ENCODE data around the gene TNC.
A peak's percentile ranks its signal among the peaks of the same experiment; 100 is the strongest.

The TNC gene

DNA sequence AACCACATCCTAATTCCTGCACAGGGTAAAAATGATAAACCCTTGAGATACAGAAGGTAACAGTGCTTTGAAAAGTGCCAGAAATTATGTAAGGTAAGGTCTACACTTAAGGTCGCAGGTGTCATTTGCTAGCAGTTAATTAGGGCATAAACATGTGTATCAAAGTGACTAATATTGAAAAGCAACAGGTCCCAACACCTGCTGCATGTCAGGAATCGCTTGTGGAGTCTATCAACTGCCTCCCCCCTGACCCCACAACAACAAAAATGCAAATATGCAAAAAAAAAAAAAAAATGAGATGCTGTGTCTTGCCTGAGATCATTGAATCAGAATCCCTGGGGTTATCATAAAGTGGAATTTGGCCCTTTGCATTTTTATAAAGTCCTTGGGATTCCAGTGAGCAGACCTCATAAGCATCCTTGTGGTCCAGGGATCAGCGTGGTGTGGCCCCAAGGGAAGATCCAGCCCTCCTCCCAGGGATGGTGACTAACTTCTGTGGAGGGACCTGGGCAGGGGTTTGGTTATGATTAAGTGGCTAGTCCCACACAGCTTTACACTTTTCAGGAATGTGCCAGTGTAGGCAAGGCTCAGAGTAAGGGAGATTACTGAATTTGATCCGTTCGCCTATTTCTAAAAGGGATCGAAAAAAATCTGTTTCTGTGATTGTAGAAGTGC lies 95.1 kb downstream of the TNC start:
- no peaks in the 10 kb centered on the region for H3K27me3 ChIP-seq
- TF ChIP-seq Cebpa-rat (IDR thresholded peaks at IDR 0.05), result no peak

GRCh38 chr9:115018547-115019435 lies 99.2 kb downstream of the TNC start:
- H3K9ac ChIP-seq, result no peak overlapping the region
- TF ChIP-seq Cebpa-rat (IDR thresholded peaks at IDR 0.05), result no peak
- H3K27me3 ChIP-seq, result no peaks in the 10 kb centered on the region
- H3K4me3 ChIP-seq, result no peak overlapping the region
- no peak overlapping the region for H3K4me2 ChIP-seq
- no peaks in the 10 kb centered on the region for H4K20me1 ChIP-seq
- peaks cover 0 to 34% (median 11%) of the 10 kb centered on the region in 10 experiments; a peak in 9 of 20 replicates for H3K4me1 ChIP-seq
- no peak overlapping the region for H3K27ac ChIP-seq
- no peaks in the 10 kb centered on the region for H3K36me3 ChIP-seq
- no peaks in the 10 kb centered on the region for H3K9me3 ChIP-seq (replicated peaks in 1 of 11)

More for the DNA sequence above, 95.1 kb downstream of the TNC start:
- H4K20me1 ChIP-seq, result no peaks in the 10 kb centered on the region; a peak in 1 of 22 replicates
- no peak overlapping the region for H3K9ac ChIP-seq
- no peaks in the 10 kb centered on the region for H3K4me1 ChIP-seq
- no peak overlapping the region for H3K27ac ChIP-seq
- H3K9me3 ChIP-seq (replicated peaks in 1 of 11), result no peaks in the 10 kb centered on the region
- no peaks in the 10 kb centered on the region for H3K36me3 ChIP-seq
- H3K4me3 ChIP-seq, result no peak overlapping the region
- no peak overlapping the region for H3K4me2 ChIP-seq

DNA sequence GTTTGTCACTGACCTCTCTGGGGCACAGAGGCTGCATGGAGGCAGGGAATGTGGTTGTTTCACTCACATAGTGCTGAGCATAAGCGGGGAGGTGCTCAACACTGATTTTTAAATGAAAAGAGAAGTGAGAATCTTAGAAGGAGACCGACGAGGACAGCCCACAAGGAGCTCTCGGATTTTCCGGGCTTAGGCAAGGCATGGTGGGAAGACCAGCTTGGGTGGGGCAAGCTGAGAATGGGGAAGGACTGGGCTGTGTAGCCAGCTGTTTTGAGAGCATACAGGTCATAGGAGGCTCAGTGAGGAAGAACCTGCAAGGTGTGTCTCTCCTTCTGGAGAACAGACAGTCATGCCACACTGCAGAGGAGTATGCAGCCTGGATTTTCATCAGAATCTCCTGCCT lies 101.6 kb downstream of the TNC start:
- TF ChIP-seq Cebpa-rat (IDR thresholded peaks at IDR 0.05), result no peak
- H3K9me3 ChIP-seq (replicated peaks in 1 of 11), result no peaks in the 10 kb centered on the region
- H3K4me1 ChIP-seq, result peaks cover 0 to 58% (median 11%) of the 10 kb centered on the region in 10 experiments; a peak in 9 of 20 replicates

DNA sequence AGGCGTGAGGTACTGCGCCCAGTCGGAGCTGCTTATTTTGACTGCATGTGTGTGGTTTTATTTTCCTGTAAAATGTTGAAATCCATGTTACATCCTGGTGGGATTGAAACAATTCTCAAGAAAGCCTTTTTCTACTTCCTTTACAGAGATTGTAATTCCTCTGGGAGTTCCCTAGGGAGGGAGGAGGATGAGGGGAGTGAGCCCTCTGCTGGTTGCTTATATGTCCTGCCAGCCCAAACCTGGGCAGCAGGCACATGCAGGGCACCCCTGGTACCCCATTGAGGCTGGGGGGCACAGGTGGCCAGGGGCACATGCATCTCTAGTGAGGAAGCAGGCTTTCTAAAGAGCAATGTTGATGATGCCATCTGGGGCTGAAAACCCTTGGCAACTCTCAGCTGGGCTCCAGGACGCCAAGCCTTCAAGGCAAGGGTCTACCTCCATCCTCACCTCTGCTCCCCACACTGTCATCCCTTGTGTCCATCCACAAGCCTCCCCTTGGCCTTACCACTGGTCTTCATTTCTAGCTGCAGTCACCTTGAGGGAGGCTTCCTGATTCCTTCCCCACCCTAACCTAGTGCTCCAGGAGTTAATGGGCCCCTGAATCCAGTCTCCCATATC lies 102.8 kb downstream of the TNC start:
- TF ChIP-seq Cebpa-rat (IDR thresholded peaks at IDR 0.05), result no peak
- Histone ChIP-seq H3K27ac (no peak overlapping the region), H4K20me1 (no peaks in the 10 kb centered on the region), H3K9me3 (replicated peaks in 1 of 11) (no peaks in the 10 kb centered on the region), H3K4me1 (peaks cover 0 to 70% (median 11%) of the 10 kb centered on the region in 10 experiments; a peak in 9 of 20 replicates), H3K36me3 (no peaks in the 10 kb centered on the region), H3K9ac (no peak overlapping the region), H3K27me3 (no peaks in the 10 kb centered on the region), H3K4me2 (peak overlapping the region in 3 of 11 experiments; percentile 60 to 74 (median 63); a peak in 6 of 22 replicates), H3K4me3 (no peak overlapping the region)

More for the DNA sequence above, 101.6 kb downstream of the TNC start:
- no peaks in the 10 kb centered on the region for H3K36me3 ChIP-seq
- no peak overlapping the region for H3K9ac ChIP-seq
- no peak overlapping the region for H3K4me3 ChIP-seq
- H3K27ac ChIP-seq, result no peak overlapping the region
- peak overlapping the region in 3 of 11 experiments; percentile 60 to 74 (median 63); a peak in 6 of 22 replicates for H3K4me2 ChIP-seq
- H4K20me1 ChIP-seq, result no peaks in the 10 kb centered on the region
- H3K27me3 ChIP-seq, result no peaks in the 10 kb centered on the region

GRCh38 chr9:115014438-115014837 lies 103.5 kb downstream of the TNC start:
- no peak overlapping the region for H3K9ac ChIP-seq
- no peaks in the 10 kb centered on the region for H3K36me3 ChIP-seq
- no peaks in the 10 kb centered on the region for H4K20me1 ChIP-seq
- peak overlapping the region in 3 of 11 experiments; percentile 39 to 74 (median 60); a peak in 6 of 22 replicates for H3K4me2 ChIP-seq
- no peaks in the 10 kb centered on the region for H3K27me3 ChIP-seq
- 0 out of 22 replicates have a peak overlapping the region, but pooled peaks of 1 of the 11 experiments have one; percentile 22 for H3K27ac ChIP-seq
- H3K9me3 ChIP-seq (replicated peaks in 1 of 11), result no peaks in the 10 kb centered on the region
- TF ChIP-seq Cebpa-rat (IDR thresholded peaks at IDR 0.05), result no peak
- peaks cover 0 to 77% (median 11%) of the 10 kb centered on the region in 10 experiments; a peak in 9 of 20 replicates for H3K4me1 ChIP-seq
- H3K4me3 ChIP-seq, result no peak overlapping the region

DNA sequence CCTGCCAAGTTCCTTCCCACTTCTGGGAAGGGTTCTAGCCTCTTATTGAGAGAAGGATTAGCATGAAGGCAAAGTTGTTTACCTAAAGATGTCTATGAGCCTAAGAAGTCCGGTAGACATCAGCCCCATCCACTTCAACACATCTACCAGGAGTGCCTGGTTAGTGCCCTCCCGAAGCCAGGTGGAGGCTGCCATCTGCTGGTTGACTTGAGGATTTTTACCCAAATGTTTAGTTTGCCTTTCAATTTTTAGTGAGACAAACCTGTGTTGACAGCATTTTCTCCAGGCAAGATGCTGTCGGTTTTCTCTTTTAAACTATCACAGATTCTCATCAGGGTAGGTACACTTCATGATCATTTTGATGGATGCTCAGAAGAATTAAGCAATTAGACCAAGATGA lies 104.0 kb downstream of the TNC start:
- H3K27ac ChIP-seq, result peak overlapping the region in 3 of 11 experiments; percentile 32 to 58 (median 36); a peak in 3 of 22 replicates
- no peaks in the 10 kb centered on the region for H3K36me3 ChIP-seq
- no peaks in the 10 kb centered on the region for H4K20me1 ChIP-seq
- H3K9me3 ChIP-seq (replicated peaks in 1 of 11), result no peaks in the 10 kb centered on the region
- no peak for TF ChIP-seq Cebpa-rat (IDR thresholded peaks at IDR 0.05)
- H3K27me3 ChIP-seq, result no peaks in the 10 kb centered on the region
- 0 out of 22 replicates have a peak overlapping the region, but pooled peaks of 1 of the 11 experiments have one; percentile 4 for H3K9ac ChIP-seq
- peak overlapping the region in 4 of 11 experiments; percentile 16 to 75 (median 62); a peak in 7 of 22 replicates for H3K4me2 ChIP-seq
- peaks cover 0 to 82% (median 11%) of the 10 kb centered on the region in 10 experiments; a peak in 9 of 20 replicates for H3K4me1 ChIP-seq
- no peak overlapping the region for H3K4me3 ChIP-seq

- Histone ChIP-seq H3K4me2 (peak overlapping the region in 3 of 11 experiments; percentile 50 to 75 (median 74); a peak in 6 of 22 replicates), H3K36me3 (no peaks in the 10 kb centered on the region)
- no peak for TF ChIP-seq Cebpa-rat (IDR thresholded peaks at IDR 0.05)
Observed at GRCh38 chr9:115012486-115012885, 105.5 kb downstream of the TNC start.

DNA sequence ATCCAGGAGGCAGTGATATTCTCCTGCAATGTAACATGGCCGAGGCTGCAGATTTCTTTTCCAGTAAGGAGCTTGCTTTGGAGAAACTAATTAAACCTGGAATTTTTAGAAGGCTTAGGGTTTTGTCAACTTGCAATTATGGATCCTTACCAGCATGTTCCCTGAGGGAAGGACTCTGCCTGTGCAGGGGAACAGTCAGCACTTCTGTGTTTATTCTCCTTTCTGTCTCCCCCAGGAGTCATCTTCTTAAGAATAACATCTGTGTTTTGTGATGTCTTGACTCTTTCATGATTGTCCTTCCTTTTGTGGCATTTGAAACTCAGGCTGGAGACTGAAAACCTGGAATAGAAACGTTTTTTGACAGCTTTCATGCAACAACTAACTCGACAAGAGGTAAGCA lies 107.1 kb downstream of the TNC start:
- no peak for TF ChIP-seq Cebpa-rat (IDR thresholded peaks at IDR 0.05)
- Histone ChIP-seq H3K9ac (no peak overlapping the region), H3K27me3 (no peaks in the 10 kb centered on the region), H3K4me3 (no peak overlapping the region), H3K4me2 (peak overlapping the region in 3 of 11 experiments; percentile 74 to 76 (median 75); a peak in 7 of 22 replicates), H4K20me1 (no peaks in the 10 kb centered on the region), H3K9me3 (replicated peaks in 1 of 11) (peaks cover 0 to 2% (median 0%) of the 10 kb centered on the region in 11 experiments; a peak in 1 of 22 replicates), H3K4me1 (peaks cover 0 to 100% (median 24%) of the 10 kb centered on the region in 10 experiments; a peak in 10 of 20 replicates), H3K36me3 (no peaks in the 10 kb centered on the region), H3K27ac (peak overlapping the region in 1 of 11 experiments; percentile 7; a peak in 2 of 22 replicates)

More at GRCh38 chr9:115012486-115012885, 105.5 kb downstream of the TNC start:
- no peaks in the 10 kb centered on the region for H3K27me3 ChIP-seq
- H3K9me3 ChIP-seq (replicated peaks in 1 of 11), result no peaks in the 10 kb centered on the region
- H4K20me1 ChIP-seq, result no peaks in the 10 kb centered on the region
- H3K27ac ChIP-seq, result peak overlapping the region in 2 of 11 experiments; percentile 32 to 34; a peak in 3 of 22 replicates
- H3K4me3 ChIP-seq, result no peak overlapping the region
- H3K9ac ChIP-seq, result no peak overlapping the region
- peaks cover 0 to 97% (median 17%) of the 10 kb centered on the region in 10 experiments; a peak in 10 of 20 replicates for H3K4me1 ChIP-seq
